Chondrocyte (in vitro differentiated cells): ENCODE data around the gene KAZN. TPM values are rescaled to one million over a fixed set of nuclear protein-coding genes. Genes with fewer than 3 reads are reported as not detected.

Experiments used
- DNase-seq: peaks from one replicate; pipeline ENCODE4 v3.0.0; 2021; ENCODE audit warnings: mixed read lengths, low spot score
- H3K27ac Mint-ChIP-seq: one replicate; pipeline ENCODE4 v1.8.0; 2021; ENCODE audit warnings: mild to moderate bottlenecking, moderate library complexity, mixed read lengths; ENCODE audit not compliant: unreplicated experiment
- H3K27me3 Mint-ChIP-seq: 2 replicates; pipeline ENCODE4 v1.8.0; 2021; ENCODE audit warnings: low read depth, mixed read lengths
- H3K36me3 Mint-ChIP-seq: 2 replicates; pipeline ENCODE4 v1.8.0; 2021; ENCODE audit warnings: low read depth, mixed read lengths
- H3K4me1 Mint-ChIP-seq: 2 replicates; pipeline ENCODE4 v1.8.0; 2021; ENCODE audit warnings: low read depth, mild to moderate bottlenecking, mixed read lengths
- H3K4me3 Mint-ChIP-seq: one replicate; pipeline ENCODE4 v1.8.0; 2021; ENCODE audit warnings: mild to moderate bottlenecking, moderate library complexity, mixed read lengths; ENCODE audit not compliant: unreplicated experiment
- H3K9me3 Mint-ChIP-seq: 2 replicates; pipeline ENCODE4 v1.8.0; 2021; ENCODE audit warnings: low read depth, mixed read lengths
- CTCF ChIP-seq: fragments of 200-600 bp; sonication (generic); IDR thresholded peaks from 2 replicates; pipeline ENCODE4 v1.5.0; 2021; ENCODE audit warnings: antibody characterized with exemption, mild to moderate bottlenecking, moderate library complexity
- total RNA-seq: library from RNA; stranded (reverse); gene quantifications from 3 replicates; pipeline ENCODE4 v1.2.1, GENCODE V29; 2021

KAZN gene
- total RNA-seq, 1 donor from 2014 or later = 29.6 TPM

DNA sequence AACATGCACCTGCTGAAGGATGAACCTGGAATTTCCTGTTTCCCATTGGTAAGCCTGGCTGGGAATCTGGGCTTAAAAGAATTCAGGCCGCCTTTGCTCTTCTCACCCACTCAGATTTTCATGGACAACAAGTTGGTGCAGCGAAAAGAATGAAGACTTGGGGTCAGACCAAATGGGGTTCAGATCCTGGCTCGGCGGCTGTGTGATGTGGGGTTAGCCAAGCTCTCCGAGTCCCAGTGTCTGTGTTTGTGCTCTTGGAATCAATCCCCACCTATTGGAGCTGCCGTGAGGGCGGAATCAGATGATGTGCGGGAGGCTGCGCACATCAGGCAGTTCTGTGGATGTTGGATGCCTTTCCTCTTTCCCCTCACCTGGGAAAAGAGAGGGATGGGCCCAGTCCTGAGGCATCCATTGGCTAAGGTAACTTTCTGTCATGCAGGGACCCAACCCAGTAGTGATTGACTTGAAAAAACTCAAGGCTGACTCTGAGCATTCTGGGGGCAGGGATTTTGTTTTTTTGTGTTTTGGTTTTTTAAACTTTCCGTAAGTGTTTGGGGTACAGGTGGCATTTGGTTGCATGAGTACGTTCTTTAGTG, 228.3 kb downstream of the KAZN start:
- no peak for DNase-seq
- H3K4me3 Mint-ChIP-seq = no peak overlapping the region
- peaks cover 4% of the 10 kb centered on the region for H3K27me3 Mint-ChIP-seq
- H3K9me3 Mint-ChIP-seq = peaks cover 3% of the 10 kb centered on the region
- no peak overlapping the region for H3K27ac Mint-ChIP-seq
- H3K36me3 Mint-ChIP-seq = no peaks in the 10 kb centered on the region
- no peaks in the 10 kb centered on the region for H3K4me1 Mint-ChIP-seq
- no peak for TF ChIP-seq CTCF

DNA sequence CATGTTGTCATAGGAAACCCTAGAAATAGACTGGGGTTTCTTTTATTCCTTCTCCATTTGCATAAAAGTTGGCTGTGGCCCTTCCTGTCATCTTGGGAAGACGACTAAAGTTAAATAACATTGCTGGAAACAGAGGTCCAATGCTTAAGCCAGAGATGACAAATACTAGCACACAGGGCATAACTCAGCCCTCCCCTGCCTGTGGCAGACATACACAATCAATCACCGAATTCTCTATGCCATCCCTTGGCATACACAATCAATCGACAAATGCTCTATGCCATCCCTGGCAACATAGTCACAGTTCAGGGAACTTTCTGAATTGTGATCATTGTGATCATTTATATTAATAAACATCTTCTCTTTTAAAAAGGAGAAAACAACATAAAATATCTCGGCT, 229.4 kb downstream of the KAZN start:
- H3K4me3 Mint-ChIP-seq = no peak overlapping the region
- no peaks in the 10 kb centered on the region for H3K4me1 Mint-ChIP-seq
- H3K9me3 Mint-ChIP-seq = peaks cover 3% of the 10 kb centered on the region
- DNase-seq = no peak
- no peak for TF ChIP-seq CTCF
- H3K36me3 Mint-ChIP-seq = no peaks in the 10 kb centered on the region
- peaks cover 4% of the 10 kb centered on the region for H3K27me3 Mint-ChIP-seq
- no peak overlapping the region for H3K27ac Mint-ChIP-seq

- no peak for TF ChIP-seq CTCF
- DNase-seq = no peak
- Mint-ChIP-seq H3K27me3 (peaks cover 4% of the 10 kb centered on the region), H3K27ac (no peak overlapping the region), H3K4me1 (no peaks in the 10 kb centered on the region), H3K9me3 (peaks cover 3% of the 10 kb centered on the region), H3K36me3 (no peaks in the 10 kb centered on the region), H3K4me3 (no peak overlapping the region)
These were observed 230.2 kb downstream of the KAZN start for GRCh38 chr1:14828665-14829064.

GRCh38 chr1:14835725-14836124, 237.2 kb downstream of the KAZN start:
- no peaks in the 10 kb centered on the region for H3K4me1 Mint-ChIP-seq
- peaks cover 2% of the 10 kb centered on the region for H3K9me3 Mint-ChIP-seq
- no peak for DNase-seq
- H3K4me3 Mint-ChIP-seq = no peak overlapping the region
- H3K27me3 Mint-ChIP-seq = peaks cover 9% of the 10 kb centered on the region
- H3K36me3 Mint-ChIP-seq = no peaks in the 10 kb centered on the region
- H3K27ac Mint-ChIP-seq = no peak overlapping the region
- TF ChIP-seq CTCF = no peak

DNA sequence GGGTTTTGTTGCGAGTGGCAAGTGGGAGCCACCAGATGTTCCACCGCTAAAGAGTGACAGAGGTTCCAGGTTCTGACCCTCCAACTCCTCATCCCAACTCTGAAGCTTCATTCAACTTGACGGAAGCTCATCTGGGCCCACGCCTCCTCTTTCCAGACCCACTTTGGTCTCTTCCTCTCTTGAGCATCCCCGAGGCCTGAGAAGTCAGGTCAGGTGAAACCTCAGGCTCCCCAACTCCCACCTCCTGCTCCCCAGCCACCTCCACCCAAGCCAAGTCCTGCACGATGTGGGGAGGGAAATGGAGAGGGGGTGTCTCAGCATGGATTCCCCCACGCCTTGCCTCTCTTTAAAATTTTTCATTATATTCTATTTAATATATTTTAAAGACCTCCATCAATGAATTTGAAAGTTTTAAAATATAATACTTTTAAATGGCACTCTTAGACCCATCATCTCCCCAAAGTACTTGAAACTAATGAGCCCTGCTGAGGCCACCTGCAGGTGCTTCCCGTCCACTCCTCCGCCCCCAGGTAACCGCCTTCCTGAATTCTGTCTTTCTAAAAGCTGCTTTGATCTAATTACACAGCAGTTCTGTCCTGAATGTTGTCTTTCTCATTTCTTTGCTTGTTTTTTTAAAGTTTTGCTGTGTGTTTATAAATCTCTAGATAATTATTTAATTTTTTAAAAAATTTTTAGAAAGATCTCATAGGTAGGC, 238.1 kb downstream of the KAZN start:
- Mint-ChIP-seq H3K27ac (no peak overlapping the region), H3K4me1 (no peaks in the 10 kb centered on the region), H3K4me3 (no peak overlapping the region), H3K27me3 (peaks cover 7% of the 10 kb centered on the region), H3K36me3 (peaks cover under 1% of the 10 kb centered on the region), H3K9me3 (peaks cover 6% of the 10 kb centered on the region)
- no peak for TF ChIP-seq CTCF
- no peak for DNase-seq
